GM20000 (cell line): ENCODE results near the gene TSPAN5.
"Not testable (repeated sequence)": the region's sequence is repeated elsewhere in the genome, so short reads cannot be mapped to it uniquely, and the experiment has no call there.

Source experiments
- DNase-seq: peaks from one replicate; pipeline ENCODE4 v3.0.0; 2012; ENCODE audit warnings: low spot score
- CTCF ChIP-seq: IDR thresholded peaks from 2 replicates; pipeline ENCODE4 v1.5.1; 2012; ENCODE audit warnings: mild to moderate bottlenecking, control low read depth; ENCODE audit errors: extremely low read depth, missing control alignments

Gene TSPAN5

DNA sequence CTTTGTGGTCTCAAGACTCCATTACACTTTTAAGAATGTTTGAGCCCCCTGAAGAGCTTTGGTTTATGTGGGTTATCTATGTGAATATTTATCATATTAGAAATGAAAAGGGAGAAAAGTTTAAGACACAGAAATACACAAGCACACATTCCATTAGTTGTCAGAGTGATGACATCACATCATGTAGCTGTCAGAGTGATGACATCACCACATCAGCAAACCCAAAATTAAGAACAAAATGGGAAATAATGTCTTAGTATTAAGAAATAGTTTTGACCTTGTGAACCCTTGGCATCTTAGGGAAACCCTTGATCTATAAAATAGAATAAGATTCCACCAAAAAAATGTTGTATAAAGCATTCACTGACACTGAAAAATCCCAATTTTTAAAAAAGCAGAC, 195.9 kb downstream of the TSPAN5 start:
- no peak for TF ChIP-seq CTCF

GRCh38 chr4:98461121-98461865, 197.1 kb downstream of the TSPAN5 start:
- not testable (repeated sequence) for DNase-seq

More for the DNA sequence above, 195.9 kb downstream of the TSPAN5 start:
- DNase-seq, result no peak

DNA sequence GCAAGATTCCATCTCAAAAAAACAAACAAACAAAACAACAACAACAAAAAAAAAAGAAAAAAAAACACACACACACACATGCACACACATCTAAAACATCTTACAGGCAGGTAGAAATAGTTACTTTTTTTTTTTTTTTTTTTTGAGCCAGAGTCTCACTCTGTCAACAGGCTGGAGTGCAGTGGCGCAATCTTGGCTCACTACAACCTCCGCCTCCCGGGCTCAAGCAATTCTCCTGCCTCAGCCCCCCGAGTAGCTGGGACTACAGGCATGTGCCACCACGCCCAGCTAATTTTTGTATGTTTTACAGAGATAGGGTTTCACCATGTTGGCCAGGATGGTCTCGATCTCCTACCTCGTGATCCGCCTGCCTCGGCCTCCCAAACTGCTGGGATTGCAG, 201.0 kb downstream of the TSPAN5 start:
- DNase-seq, result not testable (repeated sequence)

- DNase-seq, result no peak
- no peak for TF ChIP-seq CTCF
These were observed 206.3 kb downstream of the TSPAN5 start for GRCh38 chr4:98452091-98452490.

DNA sequence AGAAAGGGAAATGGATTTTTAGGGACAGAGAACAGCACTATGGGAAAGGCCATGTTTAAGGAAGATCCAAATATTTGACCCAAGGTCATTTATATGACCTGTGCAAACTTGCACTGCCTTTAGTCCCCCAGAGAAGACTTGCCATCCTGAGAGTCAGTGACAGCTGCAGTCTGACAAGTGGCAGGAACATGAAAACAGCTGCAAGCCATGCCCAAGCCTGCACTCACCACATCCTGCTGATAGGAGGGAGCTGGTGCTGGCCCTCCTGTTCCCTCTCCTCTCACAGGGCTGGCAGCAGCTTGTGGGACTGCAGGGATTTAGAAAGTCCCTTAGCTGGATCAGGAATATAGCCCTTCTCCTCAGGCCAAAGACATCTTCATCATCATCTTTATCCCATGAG, 209.5 kb downstream of the TSPAN5 start:
- no peak for TF ChIP-seq CTCF
- DNase-seq, result no peak

GRCh38 chr4:98447648-98448047, 210.8 kb downstream of the TSPAN5 start:
- TF ChIP-seq CTCF, result no peak
- DNase-seq, result no peak

- peak; percentile 26 for DNase-seq
- TF ChIP-seq CTCF, result no peak
These were observed 211.7 kb downstream of the TSPAN5 start for GRCh38 chr4:98446499-98447375.

DNA sequence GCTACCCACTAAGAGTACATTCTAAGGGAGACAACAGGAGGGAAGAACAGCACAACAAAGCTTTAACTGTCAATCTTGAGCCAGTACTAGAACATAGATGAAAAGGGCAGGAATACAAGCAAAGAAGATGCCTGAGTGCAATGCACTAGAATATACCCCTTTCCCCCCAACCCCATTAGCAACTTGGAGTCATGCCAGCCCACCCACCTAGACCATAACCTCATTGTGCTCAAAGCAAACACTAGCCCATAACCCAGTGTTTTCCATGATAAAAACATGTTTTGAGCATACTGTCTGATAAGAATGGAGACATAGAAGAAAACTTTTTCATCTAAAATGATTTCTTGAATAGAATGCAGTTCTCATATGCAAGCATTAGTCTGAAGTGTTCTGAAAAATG, 214.0 kb downstream of the TSPAN5 start:
- DNase-seq, result no peak
- TF ChIP-seq CTCF, result no peak
